SU-DHL-6 (cell line): Measurements from ENCODE around the gene ADGRB3.

Source experiments
- CTCF ChIP-seq: fragments of 200-600 bp; sonication (generic); IDR thresholded peaks from one replicate; pipeline ENCODE4 v1.5.1; 2017; ENCODE audit warnings: antibody characterized with exemption, mild to moderate bottlenecking, low read length, moderate library complexity; ENCODE audit not compliant: insufficient read depth, poor library complexity, severe bottlenecking
- EZH2phosphoT487 ChIP-seq: fragments of 200-600 bp; sonication (generic), shearing (Covaris generic); conservative IDR thresholded peaks from 2 replicates; pipeline ENCODE4 v1.6.1; 2018; ENCODE audit warnings: mild to moderate bottlenecking, antibody characterized with exemption, low read length, moderate library complexity, mixed read lengths

- no peak for TF ChIP-seq CTCF
- no peak for TF ChIP-seq EZH2phosphoT487
These were observed 19.9 kb downstream of the ADGRB3 start for GRCh38 chr6:68655028-68655427.
